MCF 10A (cell line): ENCODE measurements around the gene NECTIN2. TPM values are rescaled to one million over a fixed set of nuclear protein-coding genes. Genes with fewer than 3 reads are reported as not detected.
"Not testable (repeated sequence)": the region's sequence is repeated elsewhere in the genome, so short reads cannot be mapped to it uniquely, and the experiment has no call there.

ENCODE experiments used
- BruUV-seq: library from RNA; stranded (reverse); fragments of 400-500 nt; replicated peaks from 2 replicates; lab custom pipeline; 2021; lab: Mats Ljungman, UMichigan
- CTCF ChIA-PET: fragments of 300-600 bp; sonication (Branson Sonifier 250); formaldehyde crosslinking; extraction: SDS; loops from one replicate; lab custom pipeline; 2021; ENCODE audit warnings: antibody characterized with exemption, inconsistent platforms; lab: Yijun Ruan, JAX
- POLR2A ChIA-PET: fragments of 300-600, 350-650 bp; sonication (Branson Sonifier 250); formaldehyde crosslinking; extraction: SDS; loops from one replicate; lab custom pipeline; 2020; ENCODE audit warnings: antibody characterized with exemption, inconsistent platforms; lab: Yijun Ruan, JAX
- DNase-seq: peaks from one replicate; pipeline ENCODE4 v3.0.0-alpha.2; 2018; ENCODE audit not compliant: unreplicated experiment
- H3K27ac Mint-ChIP-seq: one replicate; pipeline ENCODE4 v1.8.0; 2022; ENCODE audit warnings: mild to moderate bottlenecking, low read depth, mixed read lengths; ENCODE audit not compliant: unreplicated experiment
- H3K27me3 Mint-ChIP-seq: one replicate; pipeline ENCODE4 v1.8.0; 2022; ENCODE audit warnings: mixed read lengths; ENCODE audit not compliant: insufficient read depth, unreplicated experiment
- H3K36me3 Mint-ChIP-seq: one replicate; pipeline ENCODE4 v1.8.0; 2022; ENCODE audit warnings: mild to moderate bottlenecking, moderate library complexity, mixed read lengths; ENCODE audit not compliant: insufficient read depth, unreplicated experiment
- H3K4me1 Mint-ChIP-seq: one replicate; pipeline ENCODE4 v1.8.0; 2022; ENCODE audit warnings: mixed read lengths; ENCODE audit not compliant: insufficient read depth, unreplicated experiment
- H3K4me3 Mint-ChIP-seq: one replicate; pipeline ENCODE4 v1.8.0; 2022; ENCODE audit warnings: mild to moderate bottlenecking, moderate library complexity, mixed read lengths; ENCODE audit not compliant: unreplicated experiment
- H3K9me3 Mint-ChIP-seq: one replicate; pipeline ENCODE4 v1.8.0; 2022; ENCODE audit warnings: mixed read lengths; ENCODE audit not compliant: unreplicated experiment
- CTCF ChIP-seq: fragments of 200-600 bp; IDR thresholded peaks from one replicate; pipeline ENCODE4 v1.8.0; 2022; ENCODE audit warnings: antibody characterized with exemption, mild to moderate bottlenecking; ENCODE audit not compliant: unreplicated experiment
- intact Hi-C: fragments of 100-400 bp; cut with micrococcal nuclease; formaldehyde crosslinking; loops from 2 replicates; pipeline ENCODE4 v1.14.1; 2022
- total RNA-seq: library from RNA; stranded (reverse); gene quantifications from 2 replicates; pipeline ENCODE4 v1.2.3, GENCODE V29; 2022

NECTIN2 gene
- total RNA-seq, 1 experiment from 2014 or later: 46.5 TPM

GRCh38 chr19:44857837-44858236 is 11.7 kb downstream of the NECTIN2 start:
- no peak for TF ChIP-seq CTCF
- no TSS peak for BruUV-seq
- no peak for DNase-seq
- peaks cover 6% of the 10 kb centered on the region for H3K4me1 Mint-ChIP-seq
- intact Hi-C loops: no loop called here
- H3K36me3 Mint-ChIP-seq: peaks cover 11% of the 10 kb centered on the region
- no peaks in the 10 kb centered on the region for H3K9me3 Mint-ChIP-seq
- POLR2A ChIA-PET: interaction anchor here (0.7 kb wide), 1 partner anchor 32 kb away, joined by 3 read pairs; no protein-coding TSS in a partner anchor
- no peak overlapping the region for H3K27ac Mint-ChIP-seq
- H3K27me3 Mint-ChIP-seq: no peaks in the 10 kb centered on the region
- CTCF ChIA-PET: interaction anchor here (0.6 to 2.9 kb wide), 4 partner anchors 12 to 622 kb away, joined by 3 to 9 read pairs (median 4); partner anchors contain the start of gene NECTIN2
- no peak overlapping the region for H3K4me3 Mint-ChIP-seq

- CTCF ChIA-PET, POLR2A ChIA-PET, H3K36me3 Mint-ChIP-seq, DNase-seq, BruUV-seq, H3K27me3 Mint-ChIP-seq, H3K27ac Mint-ChIP-seq, intact Hi-C loops, H3K4me1 Mint-ChIP-seq, H3K4me3 Mint-ChIP-seq, H3K9me3 Mint-ChIP-seq: not testable (repeated sequence)
Measured at GRCh38 chr19:44861576-44861975, 15.5 kb downstream of the NECTIN2 start.

- peaks cover 15% of the 10 kb centered on the region for H3K4me1 Mint-ChIP-seq
- no TSS peak for BruUV-seq
- no peak overlapping the region for H3K27ac Mint-ChIP-seq
- TF ChIP-seq CTCF: no peak
- no peak overlapping the region for H3K4me3 Mint-ChIP-seq
- intact Hi-C loops: no loop called here
- no peak for DNase-seq
- ChIA-PET CTCF (interaction anchor here (0.6 kb wide), 1 partner anchor 615 kb away, joined by 3 read pairs; no protein-coding TSS in a partner anchor), POLR2A (no interaction called here)
- no peaks in the 10 kb centered on the region for H3K9me3 Mint-ChIP-seq
- H3K27me3 Mint-ChIP-seq: no peaks in the 10 kb centered on the region
- peaks cover 9% of the 10 kb centered on the region for H3K36me3 Mint-ChIP-seq
Measured at GRCh38 chr19:44863990-44864389, 17.9 kb downstream of the NECTIN2 start.

- CTCF ChIA-PET: interaction anchor here (0.6 to 1.0 kb wide), 2 partner anchors 9 to 1344 kb away, joined by 3 read pairs; no protein-coding TSS in a partner anchor
- no TSS peak for BruUV-seq
Measured at GRCh38 chr19:44865196-44865767, 19.2 kb downstream of the NECTIN2 start.

More at GRCh38 chr19:44865196-44865767, 19.2 kb downstream of the NECTIN2 start:
- no peak for TF ChIP-seq CTCF
- Mint-ChIP-seq H3K9me3 (no peaks in the 10 kb centered on the region), H3K36me3 (peaks cover 9% of the 10 kb centered on the region), H3K4me3 (no peak overlapping the region), H3K27me3 (no peaks in the 10 kb centered on the region), H3K27ac (no peak overlapping the region), H3K4me1 (peaks cover 17% of the 10 kb centered on the region)
- POLR2A ChIA-PET: no interaction called here
- intact Hi-C loops: no loop called here
- DNase-seq: no peak
